HEK293 (cell line): ENCODE results near the gene P2RX4.

Experiments
- CTCF ChIA-PET: fragments of 350-600 bp; formaldehyde crosslinking; extraction: SDS; loops from one replicate; lab custom pipeline; 2021; ENCODE audit warnings: antibody characterized with exemption; lab: Yijun Ruan, JAX
- POLR2A ChIA-PET: fragments of 300-600 bp; formaldehyde crosslinking; extraction: SDS; loops from one replicate; lab custom pipeline; 2020; ENCODE audit warnings: antibody characterized with exemption, inconsistent platforms; lab: Yijun Ruan, JAX
- H3K27ac ChIP-seq: fragments of 200-500 bp; sonication (Bioruptor generic); 2 replicates; pipeline ENCODE4 v1.5.1; 2014; ENCODE audit warnings: low read depth, low read length, control low read depth, inconsistent platforms; ENCODE audit errors: extremely low read depth
- H3K36me3 ChIP-seq, 2 experiments: fragments of 200-500 bp in 1 of 2; sonication (Bioruptor generic) in 1 of 2; 1 replicate in 1 of 2; 2 replicates in 1 of 2; pipeline ENCODE4 v1.5.1; 2014 to 2017; ENCODE audit warnings: inconsistent platforms in 2 of 2, low read length in 2 of 2; ENCODE audit not compliant: control insufficient read depth in 2 of 2, insufficient read depth in 1 of 2
- H3K4me1 ChIP-seq: fragments of 200-500 bp; sonication (Bioruptor generic); 2 replicates; pipeline ENCODE4 v1.5.1; 2014; ENCODE audit warnings: mild to moderate bottlenecking, low read length, inconsistent platforms; ENCODE audit not compliant: control insufficient read depth, insufficient read depth
- H3K4me3 ChIP-seq: 2 replicates; pipeline ENCODE4 v1.5.1; 2011; ENCODE audit warnings: low read depth, mild to moderate bottlenecking, control low read depth, low read length, moderate library complexity
- H3K9me3 ChIP-seq: fragments of 200-500 bp; sonication (Bioruptor generic); 2 replicates; pipeline ENCODE4 v1.5.1; 2014; ENCODE audit warnings: low read depth, low read length, inconsistent platforms; ENCODE audit not compliant: control insufficient read depth, insufficient read depth
- TRIM28 ChIP-seq: IDR thresholded peaks from 2 replicates; pipeline ENCODE4 v1.6.1; 2011; ENCODE audit warnings: low read length, control low read depth, borderline replicate concordance
- ZBTB17 ChIP-seq: fragments of 450-650 bp; formaldehyde crosslinking; IDR thresholded peaks from 2 replicates; pipeline ENCODE4 v1.5.1; 2016; ENCODE audit warnings: missing biosample characterization, missing genetic modification characterization
- ZBTB20 ChIP-seq: fragments of 450-650 bp; formaldehyde crosslinking; IDR thresholded peaks from 2 replicates; pipeline ENCODE4 v1.5.1; 2016; ENCODE audit warnings: missing biosample characterization, missing genetic modification characterization
- ZBTB48 ChIP-seq: fragments of 450-650 bp; formaldehyde crosslinking; IDR thresholded peaks from 2 replicates; pipeline ENCODE4 v1.5.1; 2016; ENCODE audit warnings: missing biosample characterization, missing genetic modification characterization
- ZNF10 ChIP-seq: fragments of 450-650 bp; formaldehyde crosslinking; IDR thresholded peaks from 2 replicates; pipeline ENCODE4 v1.5.1; 2017; ENCODE audit warnings: missing biosample characterization, missing genetic modification characterization
- ZNF202 ChIP-seq: fragments of 450-650 bp; formaldehyde crosslinking; IDR thresholded peaks from 2 replicates; pipeline ENCODE4 v1.5.1; 2016; ENCODE audit warnings: missing biosample characterization, missing genetic modification characterization, borderline replicate concordance
- ZNF211 ChIP-seq: fragments of 450-650 bp; formaldehyde crosslinking; IDR thresholded peaks from 2 replicates; pipeline ENCODE4 v1.5.1; 2016; ENCODE audit warnings: low read depth, missing biosample characterization, missing genetic modification characterization
- ZNF248 ChIP-seq: fragments of 450-650 bp; formaldehyde crosslinking; IDR thresholded peaks from 2 replicates; pipeline ENCODE4 v1.5.1; 2017; ENCODE audit warnings: missing biosample characterization, missing genetic modification characterization
- ZNF302 ChIP-seq: fragments of 450-650 bp; formaldehyde crosslinking; IDR thresholded peaks from 2 replicates; pipeline ENCODE4 v1.5.1; 2016; ENCODE audit warnings: missing biosample characterization, missing genetic modification characterization, low read depth
- ZNF335 ChIP-seq: fragments of 450-650 bp; formaldehyde crosslinking; conservative IDR thresholded peaks from 2 replicates; pipeline ENCODE4 v1.5.1; 2016; ENCODE audit warnings: missing biosample characterization, missing genetic modification characterization
- ZNF521 ChIP-seq: fragments of 450-650 bp; formaldehyde crosslinking; IDR thresholded peaks from 2 replicates; pipeline ENCODE4 v1.5.1; 2017; ENCODE audit warnings: missing biosample characterization, mild to moderate bottlenecking, missing genetic modification characterization
- ZNF529 ChIP-seq: fragments of 450-650 bp; formaldehyde crosslinking; IDR thresholded peaks from 2 replicates; pipeline ENCODE4 v1.5.1; 2017; ENCODE audit warnings: missing genetic modification characterization, missing biosample characterization; ENCODE audit not compliant: insufficient replicate concordance
- ZNF792 ChIP-seq: fragments of 450-650 bp; formaldehyde crosslinking; IDR thresholded peaks from 2 replicates; pipeline ENCODE4 v1.5.1; 2016; ENCODE audit warnings: missing biosample characterization, missing genetic modification characterization
- ZXDB ChIP-seq: fragments of 450-650 bp; formaldehyde crosslinking; IDR thresholded peaks from 2 replicates; pipeline ENCODE4 v1.5.1; 2016; ENCODE audit warnings: missing biosample characterization, missing genetic modification characterization
- TF ChIP-seq, protein P1 (sequence below): fragments of 450-650 bp; formaldehyde crosslinking; conservative IDR thresholded peaks from 2 replicates; pipeline ENCODE4 v1.5.1; 2016; ENCODE audit warnings: low read depth, missing biosample characterization, missing genetic modification characterization
- TF ChIP-seq, protein P2 (sequence below): fragments of 450-650 bp; formaldehyde crosslinking; IDR thresholded peaks from 2 replicates; pipeline ENCODE4 v1.5.1; 2016; ENCODE audit warnings: missing biosample characterization, missing genetic modification characterization, borderline replicate concordance
- TF ChIP-seq, protein P3 (sequence below): fragments of 450-650 bp; formaldehyde crosslinking; IDR thresholded peaks from 2 replicates; pipeline ENCODE4 v1.5.0; 2017; ENCODE audit warnings: missing biosample characterization, missing genetic modification characterization, borderline replicate concordance
- TF ChIP-seq, protein P4 (sequence below): fragments of 450-650 bp; formaldehyde crosslinking; IDR thresholded peaks from 2 replicates; pipeline ENCODE4 v1.5.1; 2016; ENCODE audit warnings: missing biosample characterization, missing genetic modification characterization
- TF ChIP-seq, protein P5 (sequence below): fragments of 450-650 bp; formaldehyde crosslinking; IDR thresholded peaks from 2 replicates; pipeline ENCODE4 v1.5.1; 2016; ENCODE audit warnings: missing biosample characterization, missing genetic modification characterization, low read depth

The P2RX4 gene

DNA sequence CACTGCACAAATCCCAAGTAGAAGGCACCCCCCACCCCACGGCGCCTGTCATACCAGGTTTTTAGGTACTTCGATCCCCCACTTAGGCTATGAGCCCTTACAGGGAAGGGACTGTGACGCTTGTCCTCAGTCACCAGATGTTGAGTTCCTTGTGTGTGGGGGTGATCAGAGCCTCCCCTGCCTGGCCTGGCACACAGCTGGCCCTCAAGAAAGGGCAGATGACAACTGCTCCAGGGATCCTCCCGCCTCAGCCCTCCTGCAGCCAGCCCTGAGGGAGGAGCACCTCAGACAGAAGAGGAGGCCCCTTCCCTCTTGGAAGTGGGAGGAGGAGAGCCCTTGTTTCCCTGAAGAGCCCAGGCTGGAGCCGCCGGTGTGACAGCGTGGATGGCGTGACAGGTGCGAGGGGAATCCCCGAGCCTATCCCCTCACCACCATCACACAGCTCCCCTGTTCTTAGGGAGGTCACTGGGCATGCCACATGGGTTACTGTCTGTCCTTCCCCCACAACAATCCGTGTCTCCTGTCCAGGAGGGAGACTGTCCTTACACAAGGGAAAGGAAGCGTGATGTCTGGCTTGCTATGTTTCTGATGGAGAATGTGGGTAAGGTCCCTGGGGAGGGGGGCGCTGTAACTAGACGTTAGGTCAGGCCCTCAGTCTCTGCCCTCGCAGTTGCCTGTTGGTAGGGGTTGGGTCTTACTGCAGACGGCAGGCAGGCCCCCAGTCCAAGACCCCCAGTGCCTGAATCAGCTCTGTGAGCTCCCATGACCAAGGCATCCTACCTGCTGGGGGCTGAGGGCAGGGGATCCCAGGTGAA is 31.4 kb downstream of the P2RX4 start:
- H3K36me3 ChIP-seq, result peaks cover 7 to 46% of the 10 kb centered on the region in 2 experiments; a peak in 2 of 3 replicates
- H3K4me3 ChIP-seq, result no peak overlapping the region
- CTCF ChIA-PET, result no interaction called here
- POLR2A ChIA-PET, result no interaction called here
- TF ChIP-seq ZBTB48 (tag by site-specific recombination) (0 out of 2 replicates have a peak, but pooled peaks have one; percentile 20), ZNF529 (tag by site-specific recombination) (no peak), ZNF521 (tag by site-specific recombination) (no peak)
- TF ChIP-seq, protein P1, sequence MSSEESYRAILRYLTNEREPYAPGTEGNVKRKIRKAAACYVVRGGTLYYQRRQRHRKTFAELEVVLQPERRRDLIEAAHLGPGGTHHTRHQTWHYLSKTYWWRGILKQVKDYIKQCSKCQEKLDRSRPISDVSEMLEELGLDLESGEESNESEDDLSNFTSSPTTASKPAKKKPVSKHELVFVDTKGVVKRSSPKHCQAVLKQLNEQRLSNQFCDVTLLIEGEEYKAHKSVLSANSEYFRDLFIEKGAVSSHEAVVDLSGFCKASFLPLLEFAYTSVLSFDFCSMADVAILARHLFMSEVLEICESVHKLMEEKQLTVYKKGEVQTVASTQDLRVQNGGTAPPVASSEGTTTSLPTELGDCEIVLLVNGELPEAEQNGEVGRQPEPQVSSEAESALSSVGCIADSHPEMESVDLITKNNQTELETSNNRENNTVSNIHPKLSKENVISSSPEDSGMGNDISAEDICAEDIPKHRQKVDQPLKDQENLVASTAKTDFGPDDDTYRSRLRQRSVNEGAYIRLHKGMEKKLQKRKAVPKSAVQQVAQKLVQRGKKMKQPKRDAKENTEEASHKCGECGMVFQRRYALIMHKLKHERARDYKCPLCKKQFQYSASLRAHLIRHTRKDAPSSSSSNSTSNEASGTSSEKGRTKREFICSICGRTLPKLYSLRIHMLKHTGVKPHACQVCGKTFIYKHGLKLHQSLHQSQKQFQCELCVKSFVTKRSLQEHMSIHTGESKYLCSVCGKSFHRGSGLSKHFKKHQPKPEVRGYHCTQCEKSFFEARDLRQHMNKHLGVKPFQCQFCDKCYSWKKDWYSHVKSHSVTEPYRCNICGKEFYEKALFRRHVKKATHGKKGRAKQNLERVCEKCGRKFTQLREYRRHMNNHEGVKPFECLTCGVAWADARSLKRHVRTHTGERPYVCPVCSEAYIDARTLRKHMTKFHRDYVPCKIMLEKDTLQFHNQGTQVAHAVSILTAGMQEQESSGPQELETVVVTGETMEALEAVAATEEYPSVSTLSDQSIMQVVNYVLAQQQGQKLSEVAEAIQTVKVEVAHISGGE (tag by site-specific recombination), result no peak
- H3K9me3 ChIP-seq, result no peaks in the 10 kb centered on the region
- H3K27ac ChIP-seq, result no peak overlapping the region
- H3K4me1 ChIP-seq, result no peaks in the 10 kb centered on the region

DNA sequence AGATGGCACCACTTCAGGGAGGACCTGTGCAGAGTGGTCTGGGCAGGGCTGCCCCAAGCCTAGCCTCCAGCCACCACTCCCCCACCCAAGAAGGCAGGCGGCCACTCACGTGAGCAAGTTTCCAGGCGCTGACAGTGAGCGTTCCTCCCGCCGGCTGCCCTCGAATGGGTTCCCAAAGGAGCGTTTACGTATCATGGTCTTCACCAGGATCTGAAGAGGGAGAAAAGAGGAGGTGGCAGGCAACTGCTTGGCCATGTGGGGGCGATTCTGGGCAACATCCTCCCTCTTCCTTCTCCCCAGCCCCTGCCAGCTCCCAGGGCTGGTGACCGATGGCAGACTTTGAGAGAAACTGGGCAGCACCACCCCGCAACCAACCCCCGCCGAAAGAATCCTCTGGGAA is 35.1 kb downstream of the P2RX4 start:
- H3K27ac ChIP-seq, result no peak overlapping the region
- no peaks in the 10 kb centered on the region for H3K9me3 ChIP-seq
- H3K36me3 ChIP-seq, result peaks cover 0 to 63% of the 10 kb centered on the region in 2 experiments; a peak in 2 of 3 replicates
- H3K4me1 ChIP-seq, result no peaks in the 10 kb centered on the region
- POLR2A ChIA-PET, result no interaction called here
- no peak overlapping the region for H3K4me3 ChIP-seq
- TF ChIP-seq, protein P2, sequence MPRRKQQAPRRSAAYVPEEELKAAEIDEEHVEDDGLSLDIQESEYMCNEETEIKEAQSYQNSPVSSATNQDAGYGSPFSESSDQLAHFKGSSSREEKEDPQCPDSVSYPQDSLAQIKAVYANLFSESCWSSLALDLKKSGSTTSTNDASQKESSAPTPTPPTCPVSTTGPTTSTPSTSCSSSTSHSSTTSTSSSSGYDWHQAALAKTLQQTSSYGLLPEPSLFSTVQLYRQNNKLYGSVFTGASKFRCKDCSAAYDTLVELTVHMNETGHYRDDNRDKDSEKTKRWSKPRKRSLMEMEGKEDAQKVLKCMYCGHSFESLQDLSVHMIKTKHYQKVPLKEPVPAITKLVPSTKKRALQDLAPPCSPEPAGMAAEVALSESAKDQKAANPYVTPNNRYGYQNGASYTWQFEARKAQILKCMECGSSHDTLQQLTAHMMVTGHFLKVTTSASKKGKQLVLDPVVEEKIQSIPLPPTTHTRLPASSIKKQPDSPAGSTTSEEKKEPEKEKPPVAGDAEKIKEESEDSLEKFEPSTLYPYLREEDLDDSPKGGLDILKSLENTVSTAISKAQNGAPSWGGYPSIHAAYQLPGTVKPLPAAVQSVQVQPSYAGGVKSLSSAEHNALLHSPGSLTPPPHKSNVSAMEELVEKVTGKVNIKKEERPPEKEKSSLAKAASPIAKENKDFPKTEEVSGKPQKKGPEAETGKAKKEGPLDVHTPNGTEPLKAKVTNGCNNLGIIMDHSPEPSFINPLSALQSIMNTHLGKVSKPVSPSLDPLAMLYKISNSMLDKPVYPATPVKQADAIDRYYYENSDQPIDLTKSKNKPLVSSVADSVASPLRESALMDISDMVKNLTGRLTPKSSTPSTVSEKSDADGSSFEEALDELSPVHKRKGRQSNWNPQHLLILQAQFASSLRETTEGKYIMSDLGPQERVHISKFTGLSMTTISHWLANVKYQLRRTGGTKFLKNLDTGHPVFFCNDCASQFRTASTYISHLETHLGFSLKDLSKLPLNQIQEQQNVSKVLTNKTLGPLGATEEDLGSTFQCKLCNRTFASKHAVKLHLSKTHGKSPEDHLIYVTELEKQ (tag by site-specific recombination), result no peak
- no peak for TF ChIP-seq ZBTB17
- TF ChIP-seq ZBTB20 (tag by site-specific recombination), result no peak
- TF ChIP-seq, protein P3, sequence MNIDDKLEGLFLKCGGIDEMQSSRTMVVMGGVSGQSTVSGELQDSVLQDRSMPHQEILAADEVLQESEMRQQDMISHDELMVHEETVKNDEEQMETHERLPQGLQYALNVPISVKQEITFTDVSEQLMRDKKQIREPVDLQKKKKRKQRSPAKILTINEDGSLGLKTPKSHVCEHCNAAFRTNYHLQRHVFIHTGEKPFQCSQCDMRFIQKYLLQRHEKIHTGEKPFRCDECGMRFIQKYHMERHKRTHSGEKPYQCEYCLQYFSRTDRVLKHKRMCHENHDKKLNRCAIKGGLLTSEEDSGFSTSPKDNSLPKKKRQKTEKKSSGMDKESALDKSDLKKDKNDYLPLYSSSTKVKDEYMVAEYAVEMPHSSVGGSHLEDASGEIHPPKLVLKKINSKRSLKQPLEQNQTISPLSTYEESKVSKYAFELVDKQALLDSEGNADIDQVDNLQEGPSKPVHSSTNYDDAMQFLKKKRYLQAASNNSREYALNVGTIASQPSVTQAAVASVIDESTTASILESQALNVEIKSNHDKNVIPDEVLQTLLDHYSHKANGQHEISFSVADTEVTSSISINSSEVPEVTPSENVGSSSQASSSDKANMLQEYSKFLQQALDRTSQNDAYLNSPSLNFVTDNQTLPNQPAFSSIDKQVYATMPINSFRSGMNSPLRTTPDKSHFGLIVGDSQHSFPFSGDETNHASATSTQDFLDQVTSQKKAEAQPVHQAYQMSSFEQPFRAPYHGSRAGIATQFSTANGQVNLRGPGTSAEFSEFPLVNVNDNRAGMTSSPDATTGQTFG (tag by site-specific recombination), result no peak
- TF ChIP-seq TRIM28, result no peak
- TF ChIP-seq ZNF10 (tag by site-specific recombination), result no peak
- TF ChIP-seq ZNF211 (tag by site-specific recombination), result no peak
- no peak for TF ChIP-seq ZNF302 (tag by site-specific recombination)
- no peak for TF ChIP-seq ZNF202 (tag by site-specific recombination)
- no peak for TF ChIP-seq ZXDB
- TF ChIP-seq ZNF248, result no peak
- TF ChIP-seq ZNF792, result no peak
- TF ChIP-seq, protein P4, sequence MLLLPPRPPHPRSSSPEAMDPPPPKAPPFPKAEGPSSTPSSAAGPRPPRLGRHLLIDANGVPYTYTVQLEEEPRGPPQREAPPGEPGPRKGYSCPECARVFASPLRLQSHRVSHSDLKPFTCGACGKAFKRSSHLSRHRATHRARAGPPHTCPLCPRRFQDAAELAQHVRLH (tag by site-specific recombination), result no peak
- TF ChIP-seq, protein P5, sequence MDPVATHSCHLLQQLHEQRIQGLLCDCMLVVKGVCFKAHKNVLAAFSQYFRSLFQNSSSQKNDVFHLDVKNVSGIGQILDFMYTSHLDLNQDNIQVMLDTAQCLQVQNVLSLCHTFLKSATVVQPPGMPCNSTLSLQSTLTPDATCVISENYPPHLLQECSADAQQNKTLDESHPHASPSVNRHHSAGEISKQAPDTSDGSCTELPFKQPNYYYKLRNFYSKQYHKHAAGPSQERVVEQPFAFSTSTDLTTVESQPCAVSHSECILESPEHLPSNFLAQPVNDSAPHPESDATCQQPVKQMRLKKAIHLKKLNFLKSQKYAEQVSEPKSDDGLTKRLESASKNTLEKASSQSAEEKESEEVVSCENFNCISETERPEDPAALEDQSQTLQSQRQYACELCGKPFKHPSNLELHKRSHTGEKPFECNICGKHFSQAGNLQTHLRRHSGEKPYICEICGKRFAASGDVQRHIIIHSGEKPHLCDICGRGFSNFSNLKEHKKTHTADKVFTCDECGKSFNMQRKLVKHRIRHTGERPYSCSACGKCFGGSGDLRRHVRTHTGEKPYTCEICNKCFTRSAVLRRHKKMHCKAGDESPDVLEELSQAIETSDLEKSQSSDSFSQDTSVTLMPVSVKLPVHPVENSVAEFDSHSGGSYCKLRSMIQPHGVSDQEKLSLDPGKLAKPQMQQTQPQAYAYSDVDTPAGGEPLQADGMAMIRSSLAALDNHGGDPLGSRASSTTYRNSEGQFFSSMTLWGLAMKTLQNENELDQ (tag by site-specific recombination), result no peak
- no peak for TF ChIP-seq ZNF335 (tag by site-specific recombination)
- CTCF ChIA-PET, result no interaction called here
